Activated naive CD4-positive, alpha-beta T cell treated with anti-CD3 and anti-CD28 coated beads, Interleukin-2, amount 50 U/mL, for 72 hours (primary cell): ENCODE results near the gene DAND5. TPM values are rescaled to one million over a fixed set of nuclear protein-coding genes. Genes with fewer than 3 reads are reported as not detected.
"Not testable (repeated sequence)": the region's sequence is repeated elsewhere in the genome, so short reads cannot be mapped to it uniquely, and the experiment has no call there.

Experiments used
- ATAC-seq, 2 donors: fragments of 150-1000 bp; cut with Tn5 transposase; 2 replicates each; pipeline ENCODE4 v1.10.0; 2021; ENCODE audit warnings: mild to moderate bottlenecking in 2 of 2, moderate library complexity in 2 of 2
- DNase-seq, 2 donors: peaks; one replicate each; pipeline ENCODE4 v3.0.0; 2021 to 2022; ENCODE audit warnings: low spot score in 2 of 2
- H3K27ac Mint-ChIP-seq, 2 donors: one replicate each; pipeline ENCODE4 v1.8.0; 2022; ENCODE audit warnings: mild to moderate bottlenecking in 2 of 2, mixed read lengths in 2 of 2
- H3K36me3 Mint-ChIP-seq, 2 donors: one replicate each; pipeline ENCODE4 v1.8.0; 2022; ENCODE audit warnings: mixed read lengths in 2 of 2
- H3K9me3 Mint-ChIP-seq, 2 donors: one replicate each; pipeline ENCODE4 v1.8.0; 2022; ENCODE audit warnings: mixed read lengths in 2 of 2
- total RNA-seq, 2 donors: library from RNA; stranded (reverse); gene quantifications; one replicate each; pipeline ENCODE4 v1.2.3, GENCODE V29; 2022

Gene DAND5
- total RNA-seq, 2 donors from 2014 or later, result 0.31 to 1.3 TPM

DNA sequence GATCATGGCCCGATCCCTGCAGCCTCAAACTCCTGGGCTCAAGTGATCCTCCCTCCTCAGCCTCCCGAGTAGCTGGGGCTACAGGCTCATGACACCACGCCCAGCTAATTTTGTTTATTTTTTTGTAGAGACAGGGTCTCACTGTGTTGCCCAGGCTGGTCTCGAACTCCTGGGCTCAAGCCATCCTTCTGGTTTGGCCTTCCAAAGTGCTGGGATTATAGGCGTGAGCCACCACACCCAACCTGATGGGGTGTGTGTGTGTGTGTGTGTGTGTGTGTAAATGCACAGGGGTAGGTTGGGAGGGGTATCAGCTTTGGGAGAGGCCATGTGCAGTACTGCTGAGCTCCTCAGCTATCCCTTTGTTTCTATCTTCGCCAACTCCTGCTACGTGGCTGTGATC is 6.7 kb downstream of the DAND5 start:
- H3K27ac Mint-ChIP-seq, DNase-seq, H3K9me3 Mint-ChIP-seq, ATAC-seq, H3K36me3 Mint-ChIP-seq: not testable (repeated sequence)

DNA sequence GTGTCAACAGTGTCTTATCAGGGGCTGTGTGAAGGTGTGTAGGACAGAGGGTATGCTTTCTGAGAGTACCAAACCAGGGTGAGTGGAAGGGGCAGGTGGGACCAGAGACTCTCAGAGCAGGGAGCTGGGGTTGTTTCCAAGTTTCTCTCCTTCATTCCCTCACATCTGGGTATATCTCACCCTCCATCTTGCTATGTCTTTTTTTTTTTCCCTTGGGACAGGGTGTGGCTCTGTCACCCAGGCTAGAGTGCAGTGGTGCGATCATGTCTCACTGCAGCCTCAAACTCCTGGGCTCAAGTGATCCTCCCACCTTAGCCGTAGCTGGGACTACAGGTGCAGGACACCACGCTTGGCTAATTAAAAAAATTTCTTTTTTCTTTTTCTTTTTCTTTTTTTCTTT is 10.6 kb downstream of the DAND5 start:
- Mint-ChIP-seq H3K9me3 (no peaks in the 10 kb centered on the region), H3K36me3 (no peaks in the 10 kb centered on the region), H3K27ac (no peak overlapping the region)
- no peak for ATAC-seq
- DNase-seq, result no peak

DNA sequence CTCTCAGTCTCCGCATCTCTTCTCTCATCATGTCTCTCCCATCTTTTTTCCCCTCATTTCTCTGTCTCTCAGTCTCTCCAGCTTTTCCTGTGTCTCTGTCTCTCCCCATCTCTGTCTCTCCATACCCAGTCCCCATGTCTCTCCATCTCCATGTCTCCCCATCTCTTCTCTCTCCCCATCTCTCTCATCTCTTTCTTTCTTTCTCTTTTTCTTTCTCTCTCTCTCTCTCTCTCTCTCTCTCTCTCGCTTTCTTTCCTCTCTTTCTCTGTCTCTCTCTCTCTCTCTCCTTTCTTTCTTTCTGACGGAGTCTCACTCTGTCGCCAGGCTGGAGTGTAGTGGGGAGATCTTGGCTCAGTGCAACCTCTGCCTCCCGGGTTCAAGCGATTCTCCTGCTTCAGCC is 13.3 kb downstream of the DAND5 start:
- ATAC-seq (no peak), DNase-seq (no peak)
- no peak overlapping the region for H3K27ac Mint-ChIP-seq
- H3K9me3 Mint-ChIP-seq, result no peaks in the 10 kb centered on the region
- H3K36me3 Mint-ChIP-seq, result no peaks in the 10 kb centered on the region

DNA sequence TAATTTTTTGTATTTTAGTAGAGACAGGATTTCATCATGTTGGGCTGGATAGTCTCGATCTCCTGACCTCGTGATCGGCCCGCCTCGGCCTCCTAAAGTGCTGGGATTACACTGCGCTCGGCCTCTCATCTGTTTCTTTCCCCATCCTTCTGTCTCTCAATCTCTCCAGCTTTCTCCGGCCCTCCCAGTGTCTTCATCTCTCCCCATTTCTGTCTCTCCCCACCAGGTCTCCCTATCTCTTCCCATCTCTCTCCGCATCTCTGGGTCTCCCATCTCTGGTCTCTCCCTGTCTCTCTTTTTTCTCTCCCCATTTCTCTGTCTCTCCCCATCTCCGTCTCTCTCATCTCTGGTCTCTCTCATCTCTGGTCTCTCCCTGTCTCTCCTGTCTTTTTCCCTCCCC is 13.7 kb downstream of the DAND5 start:
- ATAC-seq (no peak), DNase-seq (no peak)
- no peaks in the 10 kb centered on the region for H3K9me3 Mint-ChIP-seq
- no peaks in the 10 kb centered on the region for H3K36me3 Mint-ChIP-seq
- no peak overlapping the region for H3K27ac Mint-ChIP-seq

DNA sequence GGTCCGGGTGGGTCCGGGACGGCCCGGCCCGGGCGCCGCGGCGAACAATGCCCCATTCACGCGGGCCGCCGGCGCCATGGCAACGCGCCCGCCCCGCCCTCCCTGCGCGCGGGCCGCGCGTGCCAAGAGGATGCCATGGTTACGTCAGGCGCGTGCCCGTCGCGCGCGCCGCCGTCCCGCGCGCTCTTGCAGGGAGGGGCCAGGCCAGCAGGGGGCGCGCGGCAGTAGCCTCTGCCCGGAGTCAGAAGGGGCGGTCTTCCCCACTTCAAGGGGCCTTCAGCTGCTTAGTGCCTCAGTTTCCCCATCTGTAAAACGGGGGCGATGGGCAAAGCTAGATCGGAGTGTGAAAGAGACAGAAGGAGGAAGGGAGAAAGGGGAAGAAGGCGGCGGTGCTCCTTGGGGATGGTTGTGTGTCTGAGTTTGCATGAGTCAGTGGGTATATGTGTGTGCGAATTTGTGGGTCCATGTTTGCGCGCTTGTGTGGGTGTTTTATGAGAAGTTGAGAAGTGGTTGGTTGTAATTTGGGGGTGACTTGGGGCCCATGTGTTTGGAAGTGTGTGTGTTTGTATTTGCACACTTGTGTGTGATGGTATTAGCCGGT is 14.3 kb downstream of the DAND5 start:
- DNase-seq (peak; percentile 78 to 97), ATAC-seq (peak; percentile 74 to 91)
- H3K36me3 Mint-ChIP-seq, result no peaks in the 10 kb centered on the region
- no peak overlapping the region for H3K27ac Mint-ChIP-seq
- H3K9me3 Mint-ChIP-seq, result no peaks in the 10 kb centered on the region

DNA sequence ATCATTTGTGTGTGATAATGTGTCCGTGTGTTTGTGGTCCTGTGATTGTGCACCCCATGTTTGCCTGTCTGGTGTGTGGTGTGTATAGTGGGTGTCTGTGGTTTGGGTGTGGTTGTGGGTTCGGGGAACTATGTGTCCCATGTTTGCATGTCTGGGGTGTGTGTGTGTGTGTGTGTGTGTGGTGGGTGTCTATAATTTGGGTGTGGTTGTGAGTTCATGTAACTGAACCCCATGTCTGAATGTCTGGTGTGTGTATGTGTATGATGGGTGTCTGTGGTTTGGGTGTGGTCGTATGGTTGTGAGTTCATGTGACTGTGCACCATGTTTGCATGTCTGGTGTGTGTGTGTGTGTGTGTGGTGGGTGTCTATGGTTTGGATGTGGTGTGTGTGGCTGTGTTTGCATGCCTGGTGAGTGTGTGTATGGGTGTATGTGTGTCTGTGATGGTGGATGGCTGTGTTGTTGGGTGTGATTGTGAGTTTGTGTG is 14.8 kb downstream of the DAND5 start:
- H3K9me3 Mint-ChIP-seq, result no peaks in the 10 kb centered on the region
- no peak for DNase-seq
- H3K36me3 Mint-ChIP-seq, result no peaks in the 10 kb centered on the region
- ATAC-seq, result no peak
- H3K27ac Mint-ChIP-seq, result no peak overlapping the region

DNA sequence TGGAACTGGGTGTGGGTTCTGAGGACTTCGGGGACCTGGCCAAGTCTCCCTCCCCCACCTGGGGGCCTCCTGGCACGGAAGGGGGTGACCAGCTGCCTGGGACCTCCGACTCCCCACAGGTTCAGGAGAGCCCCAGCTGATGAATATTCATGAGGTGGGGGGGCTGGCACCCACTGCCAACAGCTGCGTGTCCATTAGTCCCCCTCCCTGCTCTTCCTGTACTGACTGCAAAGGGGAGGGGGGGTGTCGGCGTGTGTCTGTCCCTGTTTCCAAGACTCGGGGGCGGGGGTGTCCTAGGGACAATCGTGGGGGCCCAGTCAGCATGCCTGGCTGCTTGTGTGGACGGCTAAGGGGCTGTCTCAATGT is 15.3 kb downstream of the DAND5 start:
- no peak overlapping the region for H3K27ac Mint-ChIP-seq

DNA sequence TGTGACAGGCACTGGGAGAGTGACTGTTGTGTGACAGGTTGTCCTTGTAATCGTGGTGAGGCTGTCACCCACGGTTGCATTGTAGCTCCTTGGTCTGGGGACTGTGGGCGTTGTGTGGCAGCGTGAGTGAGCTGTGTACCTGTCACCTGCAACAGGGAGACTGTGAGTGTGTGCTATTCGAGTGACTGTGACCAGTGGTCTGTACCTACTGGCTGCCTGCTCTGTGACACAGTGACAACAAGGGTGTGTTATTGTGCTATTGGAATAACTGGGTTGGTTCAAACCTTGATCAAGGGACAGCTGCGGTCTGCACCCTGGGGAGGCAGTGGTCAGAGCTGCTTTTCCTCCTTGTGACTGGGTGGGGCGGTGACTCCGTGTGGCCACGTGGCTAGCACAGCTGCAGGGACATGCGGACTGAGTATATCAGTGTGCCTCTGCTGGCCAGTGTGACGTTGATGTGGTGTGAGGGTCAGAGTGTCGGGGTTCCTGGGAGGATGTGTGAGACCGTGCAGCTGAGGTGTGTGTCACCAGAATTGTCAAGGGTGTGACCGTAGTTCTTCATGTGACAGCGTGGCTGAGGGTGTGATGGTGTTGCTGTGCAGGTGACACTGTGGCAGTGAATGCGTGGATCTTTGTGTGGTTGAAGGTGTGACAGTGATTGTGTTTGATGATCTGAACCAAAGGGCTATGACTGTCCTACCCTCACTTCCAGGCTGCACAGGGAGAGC is 15.8 kb downstream of the DAND5 start:
- Mint-ChIP-seq H3K9me3 (no peaks in the 10 kb centered on the region), H3K27ac (no peak overlapping the region), H3K36me3 (no peaks in the 10 kb centered on the region)
- DNase-seq, result no peak
- peak; percentile 41 for ATAC-seq

More for the DNA sequence above, 15.3 kb downstream of the DAND5 start:
- DNase-seq, result no peak
- ATAC-seq, result no peak
- no peaks in the 10 kb centered on the region for H3K9me3 Mint-ChIP-seq
- H3K36me3 Mint-ChIP-seq, result no peaks in the 10 kb centered on the region

DNA sequence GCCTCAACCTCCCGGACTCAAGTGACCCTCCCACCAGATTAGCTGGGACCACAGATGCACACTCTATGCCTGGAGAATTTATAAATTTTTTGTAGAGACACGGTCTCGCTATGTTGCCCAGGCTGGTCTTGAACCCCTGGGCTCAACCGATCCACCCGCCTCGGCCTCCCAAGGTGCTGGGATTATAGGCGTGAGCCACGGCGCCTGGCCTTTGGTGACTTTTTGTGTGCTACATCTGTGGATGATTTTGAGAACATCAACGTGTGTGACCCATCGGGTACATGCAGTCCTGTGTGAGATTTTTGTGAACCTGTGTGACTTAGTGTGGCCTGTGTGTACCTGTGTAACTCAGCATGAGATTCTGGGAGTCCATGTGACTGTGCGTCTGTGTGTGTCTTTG is 17.4 kb downstream of the DAND5 start:
- H3K27ac Mint-ChIP-seq, result no peak overlapping the region
- ATAC-seq (no peak), DNase-seq (no peak)
- H3K36me3 Mint-ChIP-seq, result no peaks in the 10 kb centered on the region
- no peaks in the 10 kb centered on the region for H3K9me3 Mint-ChIP-seq

DNA sequence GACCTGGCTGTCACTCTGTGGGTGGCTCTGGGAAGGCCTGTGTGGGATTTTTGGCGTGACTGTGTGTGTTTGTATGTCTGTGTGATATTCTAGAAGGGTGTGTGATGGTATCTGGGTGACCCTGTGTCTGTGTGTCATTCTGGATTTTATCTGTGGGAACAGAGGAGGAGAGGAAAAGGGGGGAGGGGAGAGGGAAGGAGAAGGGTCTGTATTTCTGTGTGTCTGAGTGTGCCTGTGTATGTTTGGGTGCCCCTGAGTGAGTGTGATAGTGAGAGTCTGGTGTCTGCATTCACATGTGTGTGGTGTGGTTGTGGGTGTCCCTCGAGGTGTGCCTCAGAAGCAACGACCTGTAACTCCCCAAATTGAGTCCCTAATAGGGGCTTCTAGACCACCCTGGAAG is 17.8 kb downstream of the DAND5 start:
- ATAC-seq (no peak), DNase-seq (no peak)
- Mint-ChIP-seq H3K27ac (no peak overlapping the region), H3K9me3 (no peaks in the 10 kb centered on the region), H3K36me3 (no peaks in the 10 kb centered on the region)

DNA sequence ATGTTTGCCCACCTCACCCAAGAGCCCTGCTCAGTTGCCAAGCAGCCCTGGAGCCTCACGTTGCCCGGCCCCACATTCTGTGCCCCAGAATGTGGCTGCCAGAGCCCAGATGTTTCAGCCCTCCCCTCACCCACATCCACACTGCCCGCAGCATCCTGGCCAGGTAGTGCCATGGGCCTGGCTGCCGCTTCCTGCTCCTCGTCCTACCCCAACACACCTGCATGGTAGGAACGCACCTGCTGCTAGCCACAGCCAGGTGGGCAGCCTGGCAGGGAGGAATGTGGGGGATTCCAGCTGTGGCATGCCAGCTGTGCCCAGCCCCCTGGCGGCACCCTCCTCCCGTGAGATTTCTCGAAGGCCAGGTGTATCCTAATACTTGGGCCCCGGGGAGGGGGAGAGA is 18.4 kb downstream of the DAND5 start:
- no peak overlapping the region for H3K27ac Mint-ChIP-seq
- ATAC-seq, result no peak
- no peaks in the 10 kb centered on the region for H3K36me3 Mint-ChIP-seq
- no peaks in the 10 kb centered on the region for H3K9me3 Mint-ChIP-seq
- no peak for DNase-seq

DNA sequence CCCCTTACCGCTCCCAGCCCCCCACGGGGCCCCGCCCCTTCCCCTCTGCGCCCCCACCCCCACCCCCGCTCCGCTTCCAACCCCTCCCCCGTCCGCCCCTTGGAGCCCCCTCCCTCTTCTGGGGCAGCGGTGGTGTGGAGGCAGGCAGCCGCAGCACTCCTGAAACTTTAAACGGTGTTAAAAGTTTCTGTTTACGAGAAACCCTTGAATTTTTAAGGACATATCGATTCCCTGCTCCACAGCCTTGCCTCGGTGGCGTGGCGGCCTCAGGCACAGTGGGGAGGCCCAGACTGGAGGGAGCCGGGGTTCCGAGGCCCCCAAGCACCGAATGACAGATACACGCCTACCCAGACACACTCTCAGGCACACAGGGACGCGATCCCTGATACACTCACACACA is 21.1 kb downstream of the DAND5 start:
- Mint-ChIP-seq H3K27ac (no peak overlapping the region), H3K36me3 (peaks cover 0 to 5% of the 10 kb centered on the region in 2 donors), H3K9me3 (no peaks in the 10 kb centered on the region)
- DNase-seq (no peak), ATAC-seq (no peak)

DNA sequence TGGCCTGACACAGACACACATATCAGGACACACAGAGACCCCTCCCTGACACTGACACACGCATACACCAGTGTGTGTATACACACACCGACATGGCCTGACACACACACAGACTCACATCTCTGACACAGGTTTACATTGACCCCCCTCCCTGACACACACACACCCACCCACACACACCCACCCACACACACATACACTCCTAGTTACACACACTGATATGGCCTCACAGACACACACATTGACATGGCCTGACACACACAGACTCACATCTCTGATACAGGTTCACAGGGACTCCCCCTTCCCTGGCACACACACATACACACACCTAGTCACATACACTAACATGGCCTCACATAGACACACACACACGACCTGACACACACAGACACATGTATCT is 21.5 kb downstream of the DAND5 start:
- no peak overlapping the region for H3K27ac Mint-ChIP-seq
- DNase-seq, result no peak
- H3K9me3 Mint-ChIP-seq, result no peaks in the 10 kb centered on the region
- H3K36me3 Mint-ChIP-seq, result peaks cover 0 to 5% of the 10 kb centered on the region in 2 donors
- no peak for ATAC-seq

DNA sequence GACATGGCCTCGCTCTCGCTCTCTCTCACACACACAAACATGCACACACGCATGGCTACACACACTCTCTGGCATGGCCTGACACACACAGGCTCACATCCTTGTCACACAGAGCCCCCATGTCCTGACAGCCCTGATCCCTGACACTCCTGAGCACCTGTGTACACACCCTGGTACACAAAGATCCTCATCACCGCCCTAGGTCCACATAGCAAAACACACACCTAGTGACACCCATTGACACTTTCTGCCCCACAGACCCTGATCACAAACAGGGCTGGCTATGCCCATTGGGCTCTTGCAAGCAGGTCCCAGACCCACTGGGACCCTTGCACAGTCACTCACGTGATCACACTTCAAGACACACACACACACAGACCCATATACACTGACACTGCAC is 21.9 kb downstream of the DAND5 start:
- DNase-seq (no peak), ATAC-seq (no peak)
- H3K36me3 Mint-ChIP-seq, result peaks cover 0 to 5% of the 10 kb centered on the region in 2 donors
- no peak overlapping the region for H3K27ac Mint-ChIP-seq
- H3K9me3 Mint-ChIP-seq, result no peaks in the 10 kb centered on the region

DNA sequence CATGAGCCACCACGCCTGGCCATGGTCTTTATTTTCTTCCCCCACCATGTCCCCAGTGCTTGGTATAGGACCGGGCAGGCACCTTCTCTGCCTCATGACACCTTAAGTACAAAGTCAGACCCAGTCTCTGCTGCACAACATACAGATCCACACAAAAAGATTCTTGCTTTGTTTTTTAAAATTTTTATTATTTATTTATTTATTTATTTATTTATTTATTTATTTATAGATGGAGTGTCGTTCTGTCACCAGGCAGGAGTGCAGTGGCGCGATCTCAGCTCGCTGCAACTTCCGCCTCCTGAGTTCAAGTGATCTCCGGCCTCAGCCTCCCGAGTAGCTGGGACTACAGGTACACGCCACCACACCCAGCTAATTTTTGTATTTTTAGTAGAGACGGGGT is 23.4 kb downstream of the DAND5 start:
- ATAC-seq, result no peak

DNA sequence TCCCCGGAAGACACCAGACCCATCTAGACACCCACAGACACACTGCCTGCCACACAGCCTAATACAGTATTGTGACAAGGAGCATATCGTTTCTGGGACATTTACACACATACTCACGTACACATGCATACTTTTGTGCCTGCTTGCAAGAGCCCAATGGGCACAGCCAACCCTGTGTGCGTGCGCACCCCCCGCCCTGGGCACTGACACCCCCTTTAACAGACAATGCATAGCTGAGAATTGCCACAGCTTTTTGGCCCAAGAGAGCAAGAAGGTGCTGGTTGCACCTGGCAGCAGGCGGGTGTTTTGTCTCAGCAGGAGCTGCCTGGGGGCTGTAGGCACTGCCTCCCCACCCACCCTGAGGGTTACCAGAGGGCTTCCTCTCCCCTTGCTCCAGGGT is 24.2 kb downstream of the DAND5 start:
- ATAC-seq (no peak), DNase-seq (no peak)
- Mint-ChIP-seq H3K27ac (no peak overlapping the region), H3K36me3 (peaks cover 0 to 5% of the 10 kb centered on the region in 2 donors), H3K9me3 (no peaks in the 10 kb centered on the region)

More for the DNA sequence above, 23.4 kb downstream of the DAND5 start:
- no peak for DNase-seq
- no peaks in the 10 kb centered on the region for H3K9me3 Mint-ChIP-seq
- H3K36me3 Mint-ChIP-seq, result peaks cover 0 to 5% of the 10 kb centered on the region in 2 donors
- H3K27ac Mint-ChIP-seq, result no peak overlapping the region

DNA sequence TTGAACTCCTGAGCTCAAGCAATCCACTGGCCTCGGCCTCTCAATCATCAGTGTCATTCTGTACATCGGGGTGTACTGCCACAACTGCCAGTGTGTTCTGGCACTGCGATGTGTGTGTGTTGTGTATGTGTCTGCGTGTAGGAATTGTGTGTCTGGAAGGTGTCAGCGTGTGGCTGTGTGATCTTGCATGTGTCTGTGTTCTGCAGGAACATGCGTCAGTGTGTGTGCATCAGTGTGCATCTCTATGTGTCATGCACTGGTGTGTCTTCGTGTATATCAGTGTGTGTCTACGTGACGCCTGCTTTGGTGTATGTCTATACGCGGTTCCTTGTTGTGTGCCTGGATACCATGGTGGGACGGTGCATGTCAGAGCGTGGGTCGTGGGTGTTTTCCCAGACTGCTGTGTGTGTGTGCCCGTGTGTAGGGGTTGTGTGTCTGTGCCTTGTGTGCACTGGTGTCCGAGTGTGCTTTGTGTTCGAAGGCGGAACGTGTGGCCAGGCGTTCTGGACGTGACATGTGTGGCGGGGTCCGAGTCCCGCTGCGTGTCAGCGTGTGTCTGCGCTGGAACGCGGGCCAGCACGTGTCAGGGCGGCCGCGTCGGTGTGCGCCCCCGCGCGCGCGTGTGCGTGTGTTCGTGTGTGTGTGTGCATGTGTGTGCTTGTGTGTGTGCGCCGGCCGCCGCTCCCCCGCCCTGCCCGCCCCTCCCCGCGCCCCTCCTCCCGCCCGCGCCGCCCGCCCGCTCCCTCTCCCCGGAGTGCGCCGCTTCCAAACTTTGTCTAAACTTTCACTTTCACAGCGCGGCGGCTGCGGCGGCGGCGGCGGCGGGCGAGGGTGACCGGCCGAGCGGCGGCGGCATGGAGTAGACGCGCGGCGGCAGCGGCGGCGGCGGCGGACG is 25.6 kb downstream of the DAND5 start, which contains the start of gene NFIX:
NFIX (plus strand) TSS at position 775 of the 895 bp plus-strand sequence. CDS start 363 bp downstream, outside the sequence.
- peaks cover 0 to 5% of the 10 kb centered on the region in 2 donors for H3K36me3 Mint-ChIP-seq
- H3K27ac Mint-ChIP-seq, result peak within 1 kb of the TSS; percentile 28 to 45

More for the DNA sequence above, 25.6 kb downstream of the DAND5 start, which contains the start of gene NFIX:
- DNase-seq (peak in 1 of 2 donors; percentile 61), ATAC-seq (peak; percentile 73 to 74)
- H3K9me3 Mint-ChIP-seq, result no peaks in the 10 kb centered on the region
